NCI-H187 (cell line): Measurements from ENCODE around the gene ITGA2.

Experiments used
- DNase-seq, 2 experiments: peaks; one replicate each; lab custom pipeline; 2025; lab: John Stamatoyannopoulos, UW

The ITGA2 gene

GRCh38 chr5:53017794-53018391 is 28.7 kb downstream of the ITGA2 start:
- DNase-seq = no peak

- no peak for DNase-seq
Measured at GRCh38 chr5:53019320-53019719, 30.2 kb downstream of the ITGA2 start.

GRCh38 chr5:53022930-53023511 is 33.9 kb downstream of the ITGA2 start:
- no peak for DNase-seq

GRCh38 chr5:53023969-53024368 is 34.8 kb downstream of the ITGA2 start:
- no peak for DNase-seq

DNA sequence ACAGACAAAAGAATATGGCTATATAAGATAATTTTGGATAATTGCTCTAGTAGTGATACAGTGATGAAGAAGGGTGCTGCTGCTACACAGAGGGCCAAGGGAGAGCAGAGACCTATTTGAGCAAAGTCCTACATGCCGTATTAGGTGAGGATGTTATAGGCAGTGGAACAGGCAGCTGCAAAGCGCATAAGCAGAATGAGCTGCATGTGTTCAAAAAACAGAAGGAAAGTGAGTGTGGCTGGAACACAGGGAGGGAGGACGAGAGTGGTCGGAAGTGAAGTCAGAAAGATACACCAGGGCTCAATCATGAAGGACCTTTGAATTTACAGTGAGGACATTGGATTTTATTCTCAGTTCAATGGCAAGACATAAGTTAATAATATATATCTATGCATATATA is 35.4 kb downstream of the ITGA2 start:
- DNase-seq = no peak

DNA sequence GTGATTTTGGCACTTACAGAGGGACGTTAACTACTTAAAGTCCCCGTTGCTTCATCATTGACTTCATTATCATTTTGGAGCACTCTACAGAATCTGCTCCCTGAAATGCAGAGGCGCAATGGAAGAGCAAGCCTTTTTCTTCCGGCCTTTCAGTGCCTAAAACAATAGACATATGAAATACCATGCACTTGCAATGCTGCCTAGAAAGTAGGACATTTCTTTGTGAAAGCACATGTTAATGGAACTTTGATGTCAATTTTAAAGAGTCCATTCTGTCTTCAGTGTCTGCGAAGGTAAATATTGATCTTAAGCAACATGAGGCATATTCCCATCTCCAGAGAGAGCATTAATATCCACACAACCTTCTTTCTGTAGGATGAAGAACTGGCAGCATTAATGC is 36.3 kb downstream of the ITGA2 start:
- DNase-seq = no peak

DNA sequence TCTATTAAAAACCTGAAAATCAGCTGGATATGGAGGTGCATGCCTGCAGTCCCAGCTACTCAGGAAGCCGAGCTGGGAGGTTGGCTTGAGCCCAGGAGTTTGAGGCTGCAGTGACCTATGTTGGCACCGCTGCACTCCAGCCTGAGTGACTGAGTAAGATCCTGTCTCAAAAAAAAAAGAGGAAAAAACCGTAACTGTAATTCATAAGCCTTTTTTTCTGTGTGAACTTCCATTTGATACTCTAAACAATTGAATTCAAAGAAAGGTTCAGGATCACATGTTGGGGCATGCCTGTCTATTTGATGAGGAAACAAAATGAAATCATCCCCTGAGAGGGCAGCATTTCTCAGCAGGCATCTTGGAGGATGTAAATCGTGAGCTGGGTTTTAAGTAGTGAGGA is 38.8 kb downstream of the ITGA2 start:
- no peak for DNase-seq

GRCh38 chr5:53029608-53030007 is 40.5 kb downstream of the ITGA2 start:
- no peak for DNase-seq

- no peak for DNase-seq
Measured at GRCh38 chr5:53030893-53031292, 41.7 kb downstream of the ITGA2 start.

GRCh38 chr5:53031695-53032096 is 42.5 kb downstream of the ITGA2 start:
- no peak for DNase-seq

DNA sequence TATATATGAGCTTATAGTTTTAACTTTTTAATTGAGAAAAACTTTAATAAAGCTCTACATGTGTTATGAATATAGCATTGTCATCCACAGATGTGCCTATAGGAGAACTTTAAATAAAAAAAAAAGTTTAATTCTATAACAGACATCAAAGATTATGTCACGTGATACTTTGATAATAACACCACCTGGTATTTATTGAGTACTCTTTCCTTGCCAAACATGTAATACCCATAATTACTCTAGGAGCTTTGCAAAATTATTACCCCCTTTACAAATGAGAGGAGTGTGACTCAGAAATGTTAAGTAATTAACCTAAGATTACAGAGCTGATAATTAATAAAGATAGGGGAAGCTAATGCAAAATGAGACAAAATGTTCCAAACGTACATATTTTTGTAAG is 43.0 kb downstream of the ITGA2 start:
- DNase-seq = no peak

GRCh38 chr5:53034832-53035231 is 45.7 kb downstream of the ITGA2 start:
- no peak for DNase-seq

- no peak for DNase-seq
Measured at GRCh38 chr5:53035868-53036381, 46.8 kb downstream of the ITGA2 start.

- DNase-seq = no peak
Measured at GRCh38 chr5:53037141-53037859, 48.1 kb downstream of the ITGA2 start.

- no peak for DNase-seq
Measured at GRCh38 chr5:53038196-53038847, 49.2 kb downstream of the ITGA2 start.

- DNase-seq = no peak
Measured at GRCh38 chr5:53039855-53040254, 50.7 kb downstream of the ITGA2 start.

DNA sequence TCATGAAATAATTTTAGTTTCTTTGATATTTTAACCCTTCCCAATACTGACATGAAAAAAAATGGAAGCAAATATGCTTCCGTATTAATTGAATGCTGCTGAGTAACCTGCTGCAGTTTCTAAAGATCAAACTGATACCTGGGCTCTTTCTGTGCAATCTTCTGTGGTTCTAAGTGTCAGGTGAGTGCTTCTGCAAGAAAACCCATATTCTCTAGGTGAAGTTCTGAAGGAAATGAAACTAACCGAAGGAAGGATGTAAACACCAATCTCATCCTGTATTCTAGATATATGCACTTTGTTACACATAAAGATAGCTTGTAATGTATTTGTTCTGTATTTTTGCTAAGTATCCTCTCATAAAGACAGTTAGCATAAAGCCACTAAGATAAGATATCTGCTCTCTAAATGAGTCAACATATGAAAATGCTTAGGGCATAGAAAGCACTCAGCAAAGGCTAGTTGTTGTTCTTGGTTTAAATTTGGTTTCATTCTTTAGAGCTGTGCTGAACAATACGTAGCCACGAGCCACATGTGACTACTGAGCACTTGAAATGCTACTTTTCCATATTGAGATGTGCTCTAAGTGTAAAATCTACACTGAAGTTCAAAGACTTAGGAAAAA is 52.0 kb downstream of the ITGA2 start:
- DNase-seq = no peak

DNA sequence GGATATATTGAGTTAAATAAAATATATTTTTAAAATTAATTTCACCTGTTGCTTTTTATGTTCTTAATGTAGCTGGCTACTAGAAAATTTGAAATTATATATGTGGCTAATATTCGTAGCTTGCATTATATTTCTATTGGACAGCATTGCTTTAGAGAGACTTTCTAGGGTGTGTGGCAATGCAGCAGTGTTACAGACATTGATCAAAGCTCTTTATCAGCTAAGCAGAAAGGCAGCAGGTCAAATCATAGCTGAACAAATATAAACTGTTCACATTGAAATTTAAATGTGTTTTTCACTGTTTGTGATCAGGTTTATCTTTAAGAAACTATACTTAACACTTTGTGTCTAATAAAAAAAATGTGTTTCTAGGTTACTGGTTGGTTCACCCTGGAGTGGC is 52.6 kb downstream of the ITGA2 start:
- no peak for DNase-seq

DNA sequence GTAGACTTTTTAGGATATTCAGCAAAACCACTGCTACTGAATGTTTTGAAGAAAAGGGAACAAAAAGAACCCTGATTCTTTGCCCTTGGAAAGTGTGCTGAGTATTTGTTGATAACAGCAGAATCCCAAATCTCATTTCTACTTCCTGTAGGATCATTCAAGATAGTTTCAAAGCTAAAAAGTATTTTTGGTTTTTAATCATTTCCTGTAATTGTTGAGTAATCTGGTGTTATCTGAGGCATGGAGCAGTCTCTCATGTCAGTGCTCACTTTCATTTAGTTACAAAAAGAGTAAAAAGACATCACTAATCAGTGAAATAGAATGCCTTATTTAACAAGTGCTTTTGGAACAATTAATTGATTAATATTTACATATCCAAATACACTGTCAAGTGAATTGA is 56.1 kb downstream of the ITGA2 start:
- no peak for DNase-seq

DNA sequence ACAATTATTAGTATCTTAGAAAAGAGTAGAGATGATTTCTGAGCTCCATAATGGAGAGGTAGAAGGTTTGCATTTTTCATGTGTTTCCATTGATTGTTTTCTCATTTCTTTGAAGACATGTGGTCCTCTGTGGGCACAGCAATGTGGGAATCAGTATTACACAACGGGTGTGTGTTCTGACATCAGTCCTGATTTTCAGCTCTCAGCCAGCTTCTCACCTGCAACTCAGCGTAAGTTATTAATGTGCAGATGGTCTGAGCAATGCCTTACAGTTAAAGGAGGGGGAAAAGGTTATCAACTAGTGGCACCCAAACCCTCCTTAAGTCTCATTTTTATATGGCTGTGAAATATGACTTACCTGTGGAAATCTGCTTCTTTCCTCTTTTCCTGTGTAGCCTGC is 59.1 kb downstream of the ITGA2 start:
- DNase-seq = no peak

GRCh38 chr5:53052499-53052898 is 63.3 kb downstream of the ITGA2 start:
- DNase-seq = no peak

DNA sequence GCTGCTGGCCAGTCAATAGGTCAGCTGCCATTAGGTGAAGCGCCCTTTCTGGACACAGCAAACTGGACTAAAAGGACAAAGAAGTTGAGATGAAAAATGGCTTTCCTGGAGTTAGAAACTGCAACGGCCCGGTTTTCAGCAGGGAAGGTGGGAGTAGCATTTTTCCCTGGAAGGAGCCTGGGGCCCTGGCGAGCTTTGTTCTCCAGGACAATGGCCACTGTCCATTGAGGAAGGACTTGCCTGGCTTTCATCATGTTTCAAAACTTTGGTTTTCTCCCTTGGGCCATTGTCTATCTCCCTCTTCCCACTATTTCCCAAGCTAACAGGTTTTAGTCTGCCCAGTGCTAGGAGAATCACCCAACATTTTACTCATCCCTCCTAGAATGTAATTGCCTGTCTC is 64.2 kb downstream of the ITGA2 start:
- no peak for DNase-seq
